Measurements from ENCODE around the gene SPATA6.

The SPATA6 gene

GRCh38 chr1:48344373-48344772, 127.6 kb downstream of the SPATA6 start:
- no peak overlapping the region for H3K23ac ChIP-seq (ENCODE audit: low read length in 2 of 2)
- WGBS, result 96% methylated on average over 4 of the region's 4 CpGs
- H3K27me3 ChIP-seq (ENCODE audit: control insufficient read depth in 1 of 2, insufficient read depth in 1 of 2, low read length in 2 of 2), result no peaks in the 10 kb centered on the region

GRCh38 chr1:48341221-48341620, 130.8 kb downstream of the SPATA6 start:
- Histone ChIP-seq H3K79me1 (replicated peaks; ENCODE audit: low read length, poor library complexity, severe bottlenecking) (no peaks in the 10 kb centered on the region), H3K27ac (ENCODE audit: low read length, poor library complexity, severe bottlenecking) (no peak overlapping the region), H3K36me3 (ENCODE audit: control insufficient read depth in 1 of 2, insufficient read depth in 2 of 2, low read depth in 1 of 2, low read length in 2 of 2) (peaks cover 0 to 2% of the 10 kb centered on the region in 2 experiments), H3K14ac (ENCODE audit: low read length in 2 of 2) (no peak overlapping the region), H4K8ac (ENCODE audit: low read length) (no peak overlapping the region), H2AK5ac (ENCODE audit: low read length, severe bottlenecking) (no peak overlapping the region), H3K9me3 (ENCODE audit: control insufficient read depth, low read length) (peaks cover 17% of the 10 kb centered on the region), H3K4ac (ENCODE audit: low read depth in 1 of 2, low read length in 2 of 2) (no peak overlapping the region), H2BK15ac (ENCODE audit: low read depth, poor library complexity, severe bottlenecking) (no peak overlapping the region), H3K4me3 (ENCODE audit: insufficient read depth in 1 of 2, low read depth in 1 of 2, low read length in 2 of 2) (no peak overlapping the region), H2BK120ac (ENCODE audit: low read depth, low read length) (no peak overlapping the region), H2BK12ac (ENCODE audit: low read length in 2 of 2) (no peak overlapping the region), H3K27me3 (ENCODE audit: control insufficient read depth in 1 of 2, insufficient read depth in 1 of 2, low read length in 2 of 2) (no peaks in the 10 kb centered on the region), H2BK5ac (ENCODE audit: low read depth, low read length, poor library complexity, severe bottlenecking) (no peak overlapping the region), H3K23ac (ENCODE audit: low read length in 2 of 2) (no peak overlapping the region), H3K4me2 (ENCODE audit: low read length, poor library complexity, severe bottlenecking) (no peak overlapping the region), H3K18ac (ENCODE audit: low read depth in 1 of 2, low read length in 2 of 2) (no peak overlapping the region), H3K9ac (ENCODE audit: low read length) (no peak overlapping the region), H4K91ac (ENCODE audit: low read length) (no peak overlapping the region), H2AFZ (ENCODE audit: low read depth, low read length) (no peak overlapping the region), H3K4me1 (ENCODE audit: control insufficient read depth, insufficient read depth, low read depth, low read length) (no peaks in the 10 kb centered on the region)
- WGBS, result 71% methylated on average over 3 of the region's 3 CpGs
- no peak for DNase-seq

More at GRCh38 chr1:48344373-48344772, 127.6 kb downstream of the SPATA6 start:
- Histone ChIP-seq H2AK5ac (ENCODE audit: low read length, severe bottlenecking) (no peak overlapping the region), H3K18ac (ENCODE audit: low read depth in 1 of 2, low read length in 2 of 2) (no peak overlapping the region), H2BK12ac (ENCODE audit: low read length in 2 of 2) (no peak overlapping the region), H3K9ac (ENCODE audit: low read length) (no peak overlapping the region), H3K4me2 (ENCODE audit: low read length, poor library complexity, severe bottlenecking) (no peak overlapping the region), H2BK120ac (ENCODE audit: low read depth, low read length) (no peak overlapping the region), H3K14ac (ENCODE audit: low read length in 2 of 2) (no peak overlapping the region), H3K27ac (ENCODE audit: low read length, poor library complexity, severe bottlenecking) (no peak overlapping the region), H3K79me1 (replicated peaks; ENCODE audit: low read length, poor library complexity, severe bottlenecking) (no peaks in the 10 kb centered on the region), H2BK5ac (ENCODE audit: low read depth, low read length, poor library complexity, severe bottlenecking) (no peak overlapping the region), H2BK15ac (ENCODE audit: low read depth, poor library complexity, severe bottlenecking) (no peak overlapping the region), H4K91ac (ENCODE audit: low read length) (no peak overlapping the region), H3K4me3 (ENCODE audit: insufficient read depth in 1 of 2, low read depth in 1 of 2, low read length in 2 of 2) (no peak overlapping the region), H3K36me3 (ENCODE audit: control insufficient read depth in 1 of 2, insufficient read depth in 2 of 2, low read depth in 1 of 2, low read length in 2 of 2) (no peaks in the 10 kb centered on the region), H3K4ac (ENCODE audit: low read depth in 1 of 2, low read length in 2 of 2) (no peak overlapping the region), H3K9me3 (ENCODE audit: control insufficient read depth, low read length) (peaks cover 14% of the 10 kb centered on the region), H3K4me1 (ENCODE audit: control insufficient read depth, insufficient read depth, low read depth, low read length) (no peaks in the 10 kb centered on the region), H2AFZ (ENCODE audit: low read depth, low read length) (no peak overlapping the region), H4K8ac (ENCODE audit: low read length) (no peak overlapping the region)
- no peak for DNase-seq

- no peak overlapping the region for H2AFZ ChIP-seq (ENCODE audit: low read depth, low read length)
- peaks cover 0 to 8% of the 10 kb centered on the region in 2 experiments for H3K36me3 ChIP-seq (ENCODE audit: control insufficient read depth in 1 of 2, insufficient read depth in 2 of 2, low read depth in 1 of 2, low read length in 2 of 2)
- no peak overlapping the region for H2BK12ac ChIP-seq (ENCODE audit: low read length in 2 of 2)
- no peak overlapping the region for H2BK120ac ChIP-seq (ENCODE audit: low read depth, low read length)
- H3K4me1 ChIP-seq (ENCODE audit: control insufficient read depth, insufficient read depth, low read depth, low read length), result no peaks in the 10 kb centered on the region
- H3K4me2 ChIP-seq (ENCODE audit: low read length, poor library complexity, severe bottlenecking), result no peak overlapping the region
- no peak overlapping the region for H2BK5ac ChIP-seq (ENCODE audit: low read depth, low read length, poor library complexity, severe bottlenecking)
- no peak overlapping the region for H4K8ac ChIP-seq (ENCODE audit: low read length)
- H3K9me3 ChIP-seq (ENCODE audit: control insufficient read depth, low read length), result peaks cover 14% of the 10 kb centered on the region
- no peak overlapping the region for H4K91ac ChIP-seq (ENCODE audit: low read length)
- no peak overlapping the region for H3K4ac ChIP-seq (ENCODE audit: low read depth in 1 of 2, low read length in 2 of 2)
- H3K79me1 ChIP-seq (replicated peaks; ENCODE audit: low read length, poor library complexity, severe bottlenecking), result no peaks in the 10 kb centered on the region
- H3K9ac ChIP-seq (ENCODE audit: low read length), result no peak overlapping the region
- no peak overlapping the region for H3K14ac ChIP-seq (ENCODE audit: low read length in 2 of 2)
- no peak overlapping the region for H3K18ac ChIP-seq (ENCODE audit: low read depth in 1 of 2, low read length in 2 of 2)
- no peak overlapping the region for H2AK5ac ChIP-seq (ENCODE audit: low read length, severe bottlenecking)
- WGBS, result 78% methylated on average over 4 of the region's 4 CpGs
- no peak overlapping the region for H3K23ac ChIP-seq (ENCODE audit: low read length in 2 of 2)
- H2BK15ac ChIP-seq (ENCODE audit: low read depth, poor library complexity, severe bottlenecking), result no peak overlapping the region
- no peak overlapping the region for H3K4me3 ChIP-seq (ENCODE audit: insufficient read depth in 1 of 2, low read depth in 1 of 2, low read length in 2 of 2)
- no peak overlapping the region for H3K27ac ChIP-seq (ENCODE audit: low read length, poor library complexity, severe bottlenecking)
- no peaks in the 10 kb centered on the region for H3K27me3 ChIP-seq (ENCODE audit: control insufficient read depth in 1 of 2, insufficient read depth in 1 of 2, low read length in 2 of 2)
- DNase-seq, result no peak
Measured at GRCh38 chr1:48338257-48338656, 133.7 kb downstream of the SPATA6 start.

GRCh38 chr1:48333316-48333715, 138.7 kb downstream of the SPATA6 start:
- 44% methylated on average over 1 of the region's 2 CpGs for WGBS

More at GRCh38 chr1:48333316-48333715, 138.7 kb downstream of the SPATA6 start:
- Histone ChIP-seq H2AFZ (ENCODE audit: low read depth, low read length) (no peak overlapping the region), H3K27me3 (ENCODE audit: control insufficient read depth in 1 of 2, insufficient read depth in 1 of 2, low read length in 2 of 2) (no peaks in the 10 kb centered on the region), H2AK5ac (ENCODE audit: low read length, severe bottlenecking) (no peak overlapping the region), H3K4me3 (ENCODE audit: insufficient read depth in 1 of 2, low read depth in 1 of 2, low read length in 2 of 2) (no peak overlapping the region), H3K4me1 (ENCODE audit: control insufficient read depth, insufficient read depth, low read depth, low read length) (no peaks in the 10 kb centered on the region), H2BK15ac (ENCODE audit: low read depth, poor library complexity, severe bottlenecking) (no peak overlapping the region), H2BK5ac (ENCODE audit: low read depth, low read length, poor library complexity, severe bottlenecking) (no peak overlapping the region), H3K9me3 (ENCODE audit: control insufficient read depth, low read length) (peaks cover 39% of the 10 kb centered on the region), H3K14ac (ENCODE audit: low read length in 2 of 2) (no peak overlapping the region), H3K18ac (ENCODE audit: low read depth in 1 of 2, low read length in 2 of 2) (no peak overlapping the region), H4K8ac (ENCODE audit: low read length) (no peak overlapping the region), H3K9ac (ENCODE audit: low read length) (no peak overlapping the region), H3K4ac (ENCODE audit: low read depth in 1 of 2, low read length in 2 of 2) (no peak overlapping the region), H3K23ac (ENCODE audit: low read length in 2 of 2) (no peak overlapping the region), H3K4me2 (ENCODE audit: low read length, poor library complexity, severe bottlenecking) (no peak overlapping the region), H4K91ac (ENCODE audit: low read length) (no peak overlapping the region), H2BK12ac (ENCODE audit: low read length in 2 of 2) (no peak overlapping the region), H3K36me3 (ENCODE audit: control insufficient read depth in 1 of 2, insufficient read depth in 2 of 2, low read depth in 1 of 2, low read length in 2 of 2) (peaks cover 7 to 17% of the 10 kb centered on the region in 2 experiments), H3K27ac (ENCODE audit: low read length, poor library complexity, severe bottlenecking) (no peak overlapping the region), H2BK120ac (ENCODE audit: low read depth, low read length) (no peak overlapping the region), H3K79me1 (replicated peaks; ENCODE audit: low read length, poor library complexity, severe bottlenecking) (no peaks in the 10 kb centered on the region)
- DNase-seq, result no peak

Measured in mesenchymal stem cell (in vitro differentiated cells and primary cell).